Trophoblast cell (in vitro differentiated cells and primary cell): ENCODE data around the gene TNIK.

Experiments
- DNase-seq, 2 donors: peaks; one replicate each; pipeline ENCODE4 v3.0.0-alpha.2; 2016
- H2AFZ ChIP-seq: 2 replicates; pipeline ENCODE4 v1.6.1; 2013; ENCODE audit warnings: low read length, moderate library complexity, mild to moderate bottlenecking; ENCODE audit not compliant: insufficient read depth, poor library complexity
- H2AK5ac ChIP-seq: 2 replicates; pipeline ENCODE4 v1.6.1; 2013; ENCODE audit warnings: mild to moderate bottlenecking, low read length
- H2BK120ac ChIP-seq: 2 replicates; pipeline ENCODE4 v1.6.1; 2013; ENCODE audit warnings: low read length, mild to moderate bottlenecking, moderate library complexity; ENCODE audit not compliant: insufficient read depth, poor library complexity
- H2BK12ac ChIP-seq: 2 replicates; pipeline ENCODE4 v1.6.1; 2013; ENCODE audit warnings: mild to moderate bottlenecking, low read length, moderate library complexity
- H2BK5ac ChIP-seq: 2 replicates; pipeline ENCODE4 v1.6.1; 2013; ENCODE audit warnings: low read length, low read depth, moderate library complexity, mild to moderate bottlenecking; ENCODE audit not compliant: poor library complexity
- H3K14ac ChIP-seq: 2 replicates; pipeline ENCODE4 v1.6.1; 2013; ENCODE audit warnings: mild to moderate bottlenecking, low read length
- H3K18ac ChIP-seq: 2 replicates; pipeline ENCODE4 v1.6.1; 2013; ENCODE audit warnings: mild to moderate bottlenecking, low read length
- H3K23ac ChIP-seq: 2 replicates; pipeline ENCODE4 v1.6.1; 2013; ENCODE audit warnings: low read length
- H3K27ac ChIP-seq: 2 replicates; pipeline ENCODE4 v1.5.1; 2013; ENCODE audit warnings: low read depth, mild to moderate bottlenecking, inconsistent platforms, low read length, moderate library complexity
- H3K27me3 ChIP-seq: 2 replicates; pipeline ENCODE4 v1.6.1; 2013; ENCODE audit warnings: inconsistent platforms, mild to moderate bottlenecking, low read length, moderate library complexity; ENCODE audit not compliant: insufficient read depth
- H3K36me3 ChIP-seq, 2 experiments: 1 replicate in 1 of 2; 2 replicates in 1 of 2; pipeline ENCODE4 v1.6.1; 2013; ENCODE audit warnings: low read length in 2 of 2, mild to moderate bottlenecking in 2 of 2, moderate library complexity in 1 of 2; ENCODE audit not compliant: insufficient read depth in 2 of 2, control insufficient read depth in 1 of 2
- H3K4ac ChIP-seq: 2 replicates; pipeline ENCODE4 v1.6.1; 2013; ENCODE audit warnings: low read depth, mild to moderate bottlenecking, low read length, moderate library complexity
- H3K4me1 ChIP-seq, 2 experiments: 1 replicate in 1 of 2; 2 replicates in 1 of 2; pipeline ENCODE4 v1.6.1; 2013; ENCODE audit warnings: low read length in 2 of 2, mild to moderate bottlenecking in 2 of 2, moderate library complexity in 1 of 2; ENCODE audit not compliant: insufficient read depth in 2 of 2, control insufficient read depth in 1 of 2
- H3K4me2 ChIP-seq: 2 replicates; pipeline ENCODE4 v1.6.1; 2013; ENCODE audit warnings: inconsistent platforms, mild to moderate bottlenecking, low read length, moderate library complexity
- H3K4me3 ChIP-seq: 2 replicates; pipeline ENCODE4 v1.5.1; 2013; ENCODE audit warnings: mild to moderate bottlenecking, low read depth, low read length, inconsistent platforms
- H3K79me1 ChIP-seq: one replicate; pipeline ENCODE4 v1.6.1; 2013; ENCODE audit warnings: low read length
- H3K79me2 ChIP-seq: 2 replicates; pipeline ENCODE4 v1.6.1; 2013; ENCODE audit warnings: low read length, mild to moderate bottlenecking; ENCODE audit not compliant: control insufficient read depth, insufficient read depth, poor library complexity
- H3K9ac ChIP-seq: 2 replicates; pipeline ENCODE4 v1.6.1; 2013; ENCODE audit warnings: mild to moderate bottlenecking, low read length
- H3K9me3 ChIP-seq: 2 replicates; pipeline ENCODE4 v1.6.1; 2013; ENCODE audit warnings: low read depth, mild to moderate bottlenecking, control low read depth, inconsistent platforms, low read length; ENCODE audit not compliant: insufficient read depth
- H4K12ac ChIP-seq: 2 replicates; pipeline ENCODE4 v1.6.1; 2013; ENCODE audit warnings: low read depth, mild to moderate bottlenecking, low read length, moderate library complexity
- H4K8ac ChIP-seq: 2 replicates; pipeline ENCODE4 v1.6.1; 2013; ENCODE audit warnings: low read depth, mild to moderate bottlenecking, low read length, moderate library complexity
- H4K91ac ChIP-seq: one replicate; pipeline ENCODE4 v1.6.1; 2013; ENCODE audit warnings: low read depth, mild to moderate bottlenecking, low read length, moderate library complexity
- WGBS: extraction: QIAGEN DNeasy Blood & Tissue Kit; methylation state at CpG from one replicate; pipeline ENCODE4 v1.1.7; 2013; ENCODE audit warnings: missing lambda C conversion rate; ENCODE audit not compliant: insufficient read length, insufficient coverage; ENCODE audit errors: extremely low coverage; 5-methylcytosine and 5-hydroxymethylcytosine counted together

TNIK gene

DNA sequence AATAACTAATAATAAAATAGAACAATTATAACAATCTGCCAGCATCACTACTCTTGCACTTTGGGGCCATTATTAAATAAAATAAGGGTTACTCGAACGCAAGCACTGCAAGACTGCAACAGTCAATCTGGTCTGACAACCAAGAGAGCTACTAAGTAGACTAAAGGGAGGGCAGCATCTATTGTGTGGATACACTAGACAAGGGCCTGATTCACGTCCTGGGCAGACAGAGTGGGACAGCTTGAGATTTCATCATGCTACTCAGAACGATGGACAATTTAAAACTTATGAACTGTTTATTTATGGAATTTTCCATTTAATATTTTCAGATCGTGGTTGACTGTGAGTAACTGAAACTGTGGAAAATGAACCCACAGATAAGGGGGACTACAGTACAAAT lies 39.5 kb downstream of the TNIK start:
- H4K12ac ChIP-seq = no peak overlapping the region
- DNase-seq = no peak
- H3K27ac ChIP-seq = no peak overlapping the region
- no peak overlapping the region for H3K14ac ChIP-seq
- no peaks in the 10 kb centered on the region for H3K4me1 ChIP-seq
- no peak overlapping the region for H2BK12ac ChIP-seq
- no peak overlapping the region for H2BK120ac ChIP-seq
- H2AFZ ChIP-seq = no peak overlapping the region
- H3K79me1 ChIP-seq = no peaks in the 10 kb centered on the region
- H3K23ac ChIP-seq = no peak overlapping the region
- no peak overlapping the region for H3K4me3 ChIP-seq
- no peak overlapping the region for H3K4ac ChIP-seq
- no peaks in the 10 kb centered on the region for H3K27me3 ChIP-seq
- no peak overlapping the region for H2AK5ac ChIP-seq
- H4K8ac ChIP-seq = no peak overlapping the region
- no peak overlapping the region for H2BK5ac ChIP-seq
- H3K18ac ChIP-seq = no peak overlapping the region
- H3K36me3 ChIP-seq = no peaks in the 10 kb centered on the region
- H3K79me2 ChIP-seq = no peaks in the 10 kb centered on the region
- H3K9me3 ChIP-seq = no peaks in the 10 kb centered on the region
- WGBS = no CpG with 5 or more reads among the region's 5 CpGs
- H3K9ac ChIP-seq = no peak overlapping the region
- H3K4me2 ChIP-seq = no peak overlapping the region
- no peak overlapping the region for H4K91ac ChIP-seq

DNA sequence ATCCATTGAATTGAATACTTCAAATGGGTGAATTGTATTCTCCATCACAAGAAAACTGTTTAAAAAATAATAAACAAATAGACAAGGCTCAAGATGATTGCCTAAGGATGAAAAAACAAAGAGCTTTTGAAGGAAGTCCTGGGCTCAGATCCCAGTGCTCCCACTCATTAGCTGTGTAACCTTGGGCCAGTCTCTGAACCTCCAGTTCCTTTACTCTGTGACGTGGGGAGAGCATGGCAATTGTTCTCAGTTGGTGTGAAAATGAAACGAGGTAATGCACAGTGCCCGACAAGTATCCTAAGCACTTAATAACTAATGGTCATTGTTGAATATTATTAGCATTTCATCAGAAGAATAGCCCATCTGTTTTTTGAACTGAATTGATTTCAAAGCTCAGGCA lies 40.7 kb downstream of the TNIK start:
- Histone ChIP-seq H3K79me1 (no peaks in the 10 kb centered on the region), H2BK12ac (no peak overlapping the region), H2AK5ac (no peak overlapping the region), H3K27ac (no peak overlapping the region), H4K12ac (no peak overlapping the region), H3K4me1 (no peaks in the 10 kb centered on the region), H3K23ac (no peak overlapping the region), H2BK5ac (no peak overlapping the region), H3K9ac (no peak overlapping the region), H3K18ac (no peak overlapping the region), H3K4me3 (no peak overlapping the region), H2BK120ac (no peak overlapping the region), H4K8ac (no peak overlapping the region), H3K9me3 (no peaks in the 10 kb centered on the region), H3K14ac (no peak overlapping the region), H3K4ac (no peak overlapping the region), H3K36me3 (no peaks in the 10 kb centered on the region), H3K27me3 (no peaks in the 10 kb centered on the region), H3K4me2 (no peak overlapping the region), H4K91ac (no peak overlapping the region), H2AFZ (no peak overlapping the region), H3K79me2 (no peaks in the 10 kb centered on the region)
- no CpG with 5 or more reads among the region's 3 CpGs for WGBS
- no peak for DNase-seq

DNA sequence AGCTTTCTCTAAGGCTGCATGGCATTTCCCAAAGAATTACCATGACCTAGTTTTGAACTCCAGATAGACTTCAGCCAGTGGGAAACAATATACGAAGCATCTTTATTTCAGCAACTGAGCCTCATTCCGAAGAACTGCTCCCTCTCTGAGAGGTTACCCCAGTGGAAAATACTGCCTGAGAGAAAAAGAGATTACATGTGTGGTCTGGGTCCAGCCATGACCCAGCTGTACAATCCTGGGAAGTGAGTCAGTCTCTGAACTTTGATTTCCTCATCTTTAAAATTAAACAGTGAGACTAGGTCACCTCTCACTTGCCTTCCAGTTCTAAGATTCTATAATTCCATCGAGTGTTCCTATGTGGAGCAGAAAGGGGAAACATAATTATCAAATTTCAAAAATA lies 42.4 kb downstream of the TNIK start:
- no peaks in the 10 kb centered on the region for H3K9me3 ChIP-seq
- no peak overlapping the region for H3K4ac ChIP-seq
- no peak overlapping the region for H3K27ac ChIP-seq
- H2AFZ ChIP-seq = no peak overlapping the region
- no CpG with 5 or more reads among the region's 3 CpGs for WGBS
- no peak overlapping the region for H3K14ac ChIP-seq
- no peaks in the 10 kb centered on the region for H3K79me1 ChIP-seq
- H4K12ac ChIP-seq = no peak overlapping the region
- no peak overlapping the region for H2BK12ac ChIP-seq
- H3K4me3 ChIP-seq = no peak overlapping the region
- H3K27me3 ChIP-seq = no peaks in the 10 kb centered on the region
- no peak overlapping the region for H3K23ac ChIP-seq
- H3K79me2 ChIP-seq = no peaks in the 10 kb centered on the region
- H2BK5ac ChIP-seq = no peak overlapping the region
- H3K4me2 ChIP-seq = no peak overlapping the region
- no peaks in the 10 kb centered on the region for H3K36me3 ChIP-seq
- DNase-seq = peak in 1 of 2 donors; percentile 49
- H3K18ac ChIP-seq = no peak overlapping the region
- H3K9ac ChIP-seq = no peak overlapping the region
- H4K91ac ChIP-seq = no peak overlapping the region
- H3K4me1 ChIP-seq = no peaks in the 10 kb centered on the region
- H2BK120ac ChIP-seq = no peak overlapping the region
- H4K8ac ChIP-seq = no peak overlapping the region
- no peak overlapping the region for H2AK5ac ChIP-seq

DNA sequence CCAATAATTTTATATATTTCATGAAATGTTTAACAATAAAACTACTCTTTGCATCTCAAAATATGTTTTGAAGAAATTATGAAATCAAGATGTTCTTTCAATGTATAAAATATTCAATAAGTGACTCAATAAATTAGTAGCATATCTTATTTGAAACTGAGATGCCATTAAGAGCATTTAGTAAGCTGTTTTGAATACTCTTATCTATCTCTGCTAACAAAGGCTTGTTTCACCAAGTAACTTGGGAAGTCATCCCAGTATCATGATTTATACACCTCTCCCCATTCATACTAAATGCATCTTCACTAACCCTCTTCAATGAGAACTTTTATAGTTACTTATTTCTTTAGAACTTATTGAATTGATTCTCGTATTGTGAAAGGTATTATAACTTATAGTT lies 43.1 kb downstream of the TNIK start:
- H2BK12ac ChIP-seq = no peak overlapping the region
- no peak overlapping the region for H3K14ac ChIP-seq
- H3K27me3 ChIP-seq = no peaks in the 10 kb centered on the region
- DNase-seq = no peak
- H3K79me1 ChIP-seq = no peaks in the 10 kb centered on the region
- H3K4me3 ChIP-seq = no peak overlapping the region
- no peak overlapping the region for H4K8ac ChIP-seq
- H3K79me2 ChIP-seq = no peaks in the 10 kb centered on the region
- WGBS = no CpG with 5 or more reads among the region's 1 CpG
- H4K12ac ChIP-seq = no peak overlapping the region
- H3K9ac ChIP-seq = no peak overlapping the region
- no peak overlapping the region for H2AFZ ChIP-seq
- H3K9me3 ChIP-seq = no peaks in the 10 kb centered on the region
- H3K4me1 ChIP-seq = no peaks in the 10 kb centered on the region
- H4K91ac ChIP-seq = no peak overlapping the region
- H2BK120ac ChIP-seq = no peak overlapping the region
- no peaks in the 10 kb centered on the region for H3K36me3 ChIP-seq
- no peak overlapping the region for H3K27ac ChIP-seq
- H3K4me2 ChIP-seq = no peak overlapping the region
- no peak overlapping the region for H2AK5ac ChIP-seq
- H3K18ac ChIP-seq = no peak overlapping the region
- H3K23ac ChIP-seq = no peak overlapping the region
- H3K4ac ChIP-seq = no peak overlapping the region
- H2BK5ac ChIP-seq = no peak overlapping the region
